ENCODE results near the gene SHISA9.

DNA sequence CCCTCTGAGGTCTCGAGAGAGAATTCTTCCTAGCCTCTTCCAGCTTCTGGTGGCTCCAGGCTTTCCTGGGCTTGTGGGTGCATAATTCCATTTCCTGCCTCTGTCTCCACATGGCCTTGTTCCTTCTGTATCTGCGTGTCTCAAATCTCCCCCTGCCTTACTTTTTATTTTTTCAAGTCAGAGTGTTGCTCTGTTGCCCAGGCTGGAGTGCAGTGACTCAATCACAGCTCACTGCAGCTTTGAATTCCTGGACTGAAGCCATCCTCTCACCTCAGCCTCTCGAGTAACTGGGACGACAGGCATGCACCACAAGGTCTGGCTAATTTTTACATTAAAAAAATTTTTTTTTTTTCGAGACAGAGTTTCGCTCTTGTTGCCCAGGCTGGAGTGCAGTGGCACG lies 120.6 kb downstream of the SHISA9 start:
- TF ChIP-seq POLR2A (IDR thresholded peaks at IDR 0.05): no peak
- TF ChIP-seq, protein P1, sequence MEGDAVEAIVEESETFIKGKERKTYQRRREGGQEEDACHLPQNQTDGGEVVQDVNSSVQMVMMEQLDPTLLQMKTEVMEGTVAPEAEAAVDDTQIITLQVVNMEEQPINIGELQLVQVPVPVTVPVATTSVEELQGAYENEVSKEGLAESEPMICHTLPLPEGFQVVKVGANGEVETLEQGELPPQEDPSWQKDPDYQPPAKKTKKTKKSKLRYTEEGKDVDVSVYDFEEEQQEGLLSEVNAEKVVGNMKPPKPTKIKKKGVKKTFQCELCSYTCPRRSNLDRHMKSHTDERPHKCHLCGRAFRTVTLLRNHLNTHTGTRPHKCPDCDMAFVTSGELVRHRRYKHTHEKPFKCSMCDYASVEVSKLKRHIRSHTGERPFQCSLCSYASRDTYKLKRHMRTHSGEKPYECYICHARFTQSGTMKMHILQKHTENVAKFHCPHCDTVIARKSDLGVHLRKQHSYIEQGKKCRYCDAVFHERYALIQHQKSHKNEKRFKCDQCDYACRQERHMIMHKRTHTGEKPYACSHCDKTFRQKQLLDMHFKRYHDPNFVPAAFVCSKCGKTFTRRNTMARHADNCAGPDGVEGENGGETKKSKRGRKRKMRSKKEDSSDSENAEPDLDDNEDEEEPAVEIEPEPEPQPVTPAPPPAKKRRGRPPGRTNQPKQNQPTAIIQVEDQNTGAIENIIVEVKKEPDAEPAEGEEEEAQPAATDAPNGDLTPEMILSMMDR (IDR thresholded peaks at IDR 0.05): no peak
- no peak for TF ChIP-seq EP300 (IDR thresholded peaks at IDR 0.05)
